ENCODE results near the gene GTF2A2.
A peak's percentile ranks its signal among the peaks of the same experiment; 100 is the strongest.
"Not testable (repeated sequence)": the region's sequence is repeated elsewhere in the genome, so short reads cannot be mapped to it uniquely, and the experiment has no call there.

Gene GTF2A2

GRCh38 chr15:59656897-59657634 lies at the start of gene GTF2A2:
TSS of gene GTF2A2 (minus strand) at chr15:59657515. CDS start at chr15:59652277, 5,238 bp downstream.
- DNase-seq: peak; percentile 87 to 95

- DNase-seq: no peak
Measured at GRCh38 chr15:59703979-59704796, 46.9 kb upstream of the GTF2A2 start.

- DNase-seq: no peak
Measured at GRCh38 chr15:59702351-59702750, 45.0 kb upstream of the GTF2A2 start.

GRCh38 chr15:59701880-59702279 lies 44.6 kb upstream of the GTF2A2 start:
- no peak for DNase-seq

- DNase-seq: no peak
Measured at GRCh38 chr15:59699810-59700431, 42.6 kb upstream of the GTF2A2 start.

GRCh38 chr15:59698065-59698464 lies 40.8 kb upstream of the GTF2A2 start:
- DNase-seq: not testable (repeated sequence)

- DNase-seq: no peak
Measured at GRCh38 chr15:59696332-59696731, 39.0 kb upstream of the GTF2A2 start.

GRCh38 chr15:59694779-59695178 lies 37.5 kb upstream of the GTF2A2 start:
- no peak for DNase-seq

GRCh38 chr15:59691194-59691805 lies 34.0 kb upstream of the GTF2A2 start:
- DNase-seq: peak; percentile 12 to 32

GRCh38 chr15:59689626-59690236 lies 32.4 kb upstream of the GTF2A2 start:
- peak; percentile 63 to 81 for DNase-seq

GRCh38 chr15:59688782-59689625 lies 31.7 kb upstream of the GTF2A2 start, which contains the start of gene BNIP2:
TSS of gene BNIP2 (minus strand) at chr15:59689320. CDS start at chr15:59682457, 6,863 bp downstream.
- peak; percentile 95 to 99 for DNase-seq

- peak in 1 of 2 experiments; percentile 20 for DNase-seq
Measured at GRCh38 chr15:59688423-59688781, 31.1 kb upstream of the GTF2A2 start.

- DNase-seq: no peak
Measured at GRCh38 chr15:59687836-59688235, 30.5 kb upstream of the GTF2A2 start.

- no peak for DNase-seq
Measured at GRCh38 chr15:59686389-59686788, 29.1 kb upstream of the GTF2A2 start.

GRCh38 chr15:59685737-59686297 lies 28.5 kb upstream of the GTF2A2 start:
- no peak for DNase-seq

GRCh38 chr15:59680870-59681269 lies 23.6 kb upstream of the GTF2A2 start:
- DNase-seq: no peak

- no peak for DNase-seq
Measured at GRCh38 chr15:59680346-59680745, 23.0 kb upstream of the GTF2A2 start.

- DNase-seq: no peak
Measured at GRCh38 chr15:59678620-59679019, 21.3 kb upstream of the GTF2A2 start.

- no peak for DNase-seq
Measured at GRCh38 chr15:59678172-59678571, 20.9 kb upstream of the GTF2A2 start.

GRCh38 chr15:59676565-59676964 lies 19.2 kb upstream of the GTF2A2 start:
- no peak for DNase-seq

- DNase-seq: no peak
Measured at GRCh38 chr15:59674361-59674877, 17.1 kb upstream of the GTF2A2 start.

All from SHP77 (cell line).